GM18868 (cell line): ENCODE data around the gene AKT3.
"Not testable (repeated sequence)": the region's sequence is repeated elsewhere in the genome, so short reads cannot be mapped to it uniquely, and the experiment has no call there.

ENCODE experiments used
- ATAC-seq: cut with Tn5 transposase; IDR thresholded peaks from one replicate; pipeline ENCODE4 v1.9.1; 2021; ENCODE audit warnings: mild to moderate bottlenecking, moderate library complexity; ENCODE audit not compliant: unreplicated experiment

Gene AKT3

DNA sequence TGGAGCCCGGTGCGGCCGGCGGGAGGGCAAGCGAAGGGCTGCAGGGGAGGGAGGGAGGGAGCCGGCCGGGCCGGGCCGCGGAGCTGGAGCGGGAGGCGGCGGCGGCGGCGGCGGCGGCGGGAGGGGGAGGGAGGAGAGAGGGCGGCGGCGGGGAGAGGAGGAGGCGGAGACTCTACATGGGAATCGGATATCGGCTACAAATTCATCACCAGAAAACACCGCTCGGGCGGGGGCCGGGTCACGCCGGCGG, at the start of gene AKT3:
TSS of gene AKT3 (minus strand) at position 42 of the 250 bp plus-strand sequence. CDS start 7,073 bp downstream, outside the sequence.
- peak; percentile 61 for ATAC-seq

GRCh38 chr1:243898278-243898677, 48.2 kb upstream of the AKT3 start:
- no peak for ATAC-seq

DNA sequence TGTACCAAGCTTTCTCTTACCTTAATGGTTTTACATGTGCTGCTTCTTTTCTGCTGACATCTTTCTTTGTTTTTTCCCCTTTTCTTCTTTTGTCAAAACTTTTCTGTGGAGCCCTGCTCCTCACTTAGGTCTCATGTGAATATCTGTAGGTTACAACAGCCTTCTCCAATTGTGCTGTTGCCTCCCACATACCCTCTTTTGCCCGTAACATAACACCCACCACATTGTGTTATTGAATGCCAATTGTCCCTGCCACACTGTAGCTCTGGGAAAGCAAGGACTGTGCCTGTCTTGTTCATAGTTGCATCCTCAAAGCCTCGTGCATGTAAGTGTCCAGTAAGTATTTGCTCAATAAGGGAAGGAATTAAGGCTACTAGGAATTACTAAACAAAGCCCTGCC, 46.3 kb upstream of the AKT3 start:
- no peak for ATAC-seq

DNA sequence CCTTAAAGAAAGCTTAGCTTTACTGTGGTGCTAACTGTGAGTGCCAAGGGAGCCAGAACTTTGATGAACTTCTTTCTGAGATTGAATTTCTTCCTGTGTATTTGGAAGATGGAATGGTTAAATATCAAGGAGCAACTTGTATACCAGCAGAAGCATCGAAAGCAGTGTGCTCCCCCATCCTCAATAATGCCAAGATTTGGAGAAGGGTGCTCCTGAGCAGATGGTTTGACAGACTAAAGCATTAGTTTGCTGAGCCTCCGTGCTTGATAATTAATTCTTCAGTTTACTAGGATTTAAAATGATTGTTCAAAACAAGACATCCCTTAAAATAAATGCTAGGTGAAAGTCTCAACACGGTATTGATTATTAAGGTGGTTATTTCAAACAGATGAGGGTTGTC, 42.4 kb upstream of the AKT3 start:
- no peak for ATAC-seq

DNA sequence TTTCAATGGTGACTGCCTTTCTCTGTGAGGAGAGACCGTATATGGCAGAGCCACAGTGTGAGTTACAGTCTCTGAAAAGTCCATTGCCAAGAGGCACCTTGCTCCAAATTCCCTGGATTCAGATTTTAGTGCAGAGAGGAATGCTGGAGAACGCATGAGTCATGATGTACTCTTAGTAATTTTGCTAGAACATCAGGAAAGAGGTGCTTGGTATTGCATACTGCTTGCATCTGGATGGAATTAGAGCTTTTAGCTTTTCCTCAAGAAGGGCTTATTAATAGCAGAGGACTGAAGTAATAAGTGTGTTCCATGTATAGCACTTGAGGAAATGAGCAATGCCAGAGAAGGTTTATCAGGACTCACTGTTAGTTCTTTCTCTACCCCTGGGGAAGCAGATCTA, 40.5 kb upstream of the AKT3 start:
- ATAC-seq: no peak

DNA sequence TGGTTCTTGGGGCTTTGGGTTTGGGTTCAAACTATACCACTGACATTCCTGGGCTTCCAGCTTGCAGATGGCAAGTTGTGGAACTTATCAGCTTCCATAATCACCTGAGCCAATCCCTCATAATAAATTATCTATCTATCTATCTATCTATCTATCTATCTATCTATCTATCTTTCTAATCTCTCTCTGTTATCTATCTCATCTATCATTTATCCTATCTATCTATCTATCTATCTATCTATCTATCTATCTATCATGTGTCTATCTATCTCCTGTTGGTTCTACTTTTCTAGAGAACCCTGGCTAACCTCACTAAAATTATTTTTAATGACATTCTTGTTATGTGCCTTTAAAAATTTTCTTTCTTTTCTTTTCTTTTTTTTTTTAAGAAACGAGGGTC, 35.8 kb upstream of the AKT3 start:
- ATAC-seq: no peak

DNA sequence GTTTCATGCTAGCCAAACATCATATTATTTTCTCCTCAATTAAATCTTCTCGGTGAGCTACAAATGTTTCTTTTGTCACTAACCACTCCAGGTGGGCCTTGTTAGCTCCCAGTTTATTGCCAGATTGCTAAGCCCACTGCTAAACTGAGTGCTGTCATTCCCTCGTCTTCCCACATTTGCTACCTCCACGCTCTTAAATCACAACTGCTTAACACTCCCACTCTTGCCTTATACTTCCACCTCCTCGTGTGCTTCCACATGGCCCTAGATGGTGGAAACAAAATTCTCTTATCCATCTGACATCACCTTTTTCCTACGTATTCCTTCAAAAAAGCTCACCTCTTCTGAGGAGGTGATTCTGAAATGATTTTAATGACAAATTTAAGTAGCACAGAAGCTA, 34.6 kb upstream of the AKT3 start:
- no peak for ATAC-seq

DNA sequence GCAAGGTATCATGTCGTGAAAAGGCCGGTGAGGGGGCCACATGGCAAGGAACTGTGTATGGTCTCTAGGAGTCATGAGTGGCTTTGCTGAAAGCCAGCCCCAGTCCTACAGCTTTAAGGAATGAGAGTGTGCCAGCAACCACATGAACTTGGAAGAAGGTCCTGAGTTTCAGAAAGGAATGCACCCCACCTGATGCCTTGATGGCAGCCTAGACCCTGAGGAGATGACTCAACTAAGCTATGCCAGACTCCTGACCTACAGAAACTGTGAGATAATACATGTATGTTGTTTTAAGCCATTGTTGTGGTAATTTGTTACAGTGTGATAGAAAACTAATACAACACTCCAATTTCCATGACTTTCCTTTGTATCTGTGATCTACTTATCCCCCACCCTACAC, 33.5 kb upstream of the AKT3 start:
- no peak for ATAC-seq

DNA sequence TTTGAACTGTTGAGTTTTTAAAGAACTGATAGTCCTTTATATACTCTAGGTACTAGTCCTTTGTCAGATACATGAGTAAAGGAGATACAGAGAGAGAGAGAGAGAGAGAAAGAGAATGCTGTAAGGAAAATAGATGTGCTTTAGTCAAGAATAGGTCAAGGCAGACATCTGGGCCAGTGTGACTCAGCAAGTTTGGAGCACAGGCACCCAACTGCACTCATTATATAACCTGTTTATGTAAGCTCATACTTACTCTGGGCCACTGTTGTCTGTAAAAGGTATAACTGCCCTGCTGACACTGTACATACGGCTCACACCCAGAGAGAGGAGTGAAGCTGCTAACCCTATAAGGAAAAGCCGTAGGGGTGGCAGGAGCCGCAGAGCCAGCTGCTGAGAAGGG, 32.2 kb upstream of the AKT3 start:
- no peak for ATAC-seq

DNA sequence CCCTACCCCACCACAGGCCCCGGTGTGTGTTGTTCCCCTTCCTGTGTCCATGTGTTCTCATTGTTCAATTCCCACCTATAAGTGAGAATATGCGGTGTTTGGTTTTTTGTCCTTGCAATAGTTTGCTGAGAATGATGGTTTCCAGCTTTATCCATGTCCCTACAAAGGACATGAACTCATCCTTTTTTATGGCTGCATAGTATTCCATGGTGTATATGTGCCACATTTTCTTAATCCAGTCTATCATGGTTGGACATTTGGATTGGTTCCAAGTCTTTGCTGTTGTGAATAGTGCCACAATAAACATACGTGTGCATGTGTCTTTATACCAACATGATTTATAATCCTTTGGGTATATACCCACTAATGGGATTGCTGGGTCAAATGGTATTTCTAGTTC, 27.0 kb upstream of the AKT3 start:
- not testable (repeated sequence) for ATAC-seq

DNA sequence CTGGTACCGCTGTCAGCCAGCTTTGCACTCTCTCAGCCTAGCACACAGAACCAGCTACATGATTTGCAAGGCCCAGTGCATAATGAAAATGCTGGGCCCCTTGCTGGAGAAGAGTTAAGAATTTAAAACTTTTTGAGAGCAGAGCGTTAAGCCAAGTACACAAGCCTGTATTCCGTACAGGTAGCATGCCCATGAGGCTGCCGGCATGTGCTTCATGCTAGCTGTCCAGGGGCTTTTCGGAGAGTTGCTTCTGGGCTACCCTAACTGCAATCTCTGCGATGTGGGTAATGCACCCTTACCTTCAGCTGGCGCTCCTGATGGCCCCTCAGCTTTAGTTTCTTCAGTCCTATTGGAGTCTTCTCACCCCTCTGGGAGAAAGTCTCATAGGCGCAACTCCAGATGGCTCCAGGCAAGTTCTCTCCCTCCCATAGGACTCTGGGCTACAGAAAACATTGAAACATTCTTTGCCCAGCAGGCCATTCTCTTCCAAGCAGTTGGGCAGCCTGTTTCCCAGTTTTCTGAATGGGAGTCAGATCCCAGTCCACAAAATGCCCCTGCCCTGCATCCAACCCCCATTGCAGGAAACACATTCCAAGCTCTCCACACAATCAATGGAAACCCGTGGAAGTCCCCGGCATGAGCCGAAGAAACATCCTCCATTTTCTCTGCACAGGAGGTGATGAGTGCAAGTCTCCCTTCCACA, 5.7 kb upstream of the AKT3 start:
- no peak for ATAC-seq

DNA sequence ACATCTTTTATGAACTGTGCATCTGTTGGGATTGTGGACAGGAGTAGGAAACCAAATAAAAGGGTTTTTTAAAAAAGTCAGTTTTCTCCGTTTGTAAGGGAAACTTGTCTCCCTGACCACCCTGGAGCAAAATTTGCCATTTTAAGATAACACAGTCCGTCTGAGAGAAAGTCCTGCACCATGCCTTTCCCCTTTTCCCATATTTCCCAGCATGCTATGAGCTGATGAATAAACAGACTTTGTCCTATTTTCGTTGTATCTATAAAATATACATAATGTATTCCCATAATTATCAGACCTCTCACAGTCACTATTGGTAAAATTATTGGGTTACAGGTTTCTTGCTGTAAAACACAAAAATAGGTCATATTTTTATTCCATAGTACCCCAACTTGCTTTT, 1.7 kb upstream of the AKT3 start:
- no peak for ATAC-seq

DNA sequence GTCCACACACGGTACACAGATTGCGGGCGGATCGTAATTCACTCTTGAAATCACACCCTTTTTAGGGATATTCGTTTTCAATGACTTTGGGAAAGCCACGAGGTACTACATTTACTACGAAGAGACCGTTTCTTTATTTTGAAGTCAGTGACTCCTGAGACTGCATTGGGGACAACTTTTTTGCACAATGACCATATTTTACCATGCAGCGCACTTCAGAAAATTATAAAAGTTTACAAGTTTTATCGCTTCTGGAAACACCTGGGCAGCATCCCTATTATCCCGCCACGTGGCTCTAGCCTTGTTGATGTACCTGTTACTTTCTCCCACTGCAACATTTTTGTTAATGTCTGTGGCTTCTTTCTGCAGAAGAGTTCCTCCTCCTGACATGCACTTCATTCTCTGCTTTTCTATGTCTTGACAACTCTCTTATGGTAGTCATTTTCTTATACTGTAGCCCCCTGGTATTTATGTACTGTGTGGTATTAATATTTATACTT, 1.3 kb upstream of the AKT3 start:
- ATAC-seq: no peak

DNA sequence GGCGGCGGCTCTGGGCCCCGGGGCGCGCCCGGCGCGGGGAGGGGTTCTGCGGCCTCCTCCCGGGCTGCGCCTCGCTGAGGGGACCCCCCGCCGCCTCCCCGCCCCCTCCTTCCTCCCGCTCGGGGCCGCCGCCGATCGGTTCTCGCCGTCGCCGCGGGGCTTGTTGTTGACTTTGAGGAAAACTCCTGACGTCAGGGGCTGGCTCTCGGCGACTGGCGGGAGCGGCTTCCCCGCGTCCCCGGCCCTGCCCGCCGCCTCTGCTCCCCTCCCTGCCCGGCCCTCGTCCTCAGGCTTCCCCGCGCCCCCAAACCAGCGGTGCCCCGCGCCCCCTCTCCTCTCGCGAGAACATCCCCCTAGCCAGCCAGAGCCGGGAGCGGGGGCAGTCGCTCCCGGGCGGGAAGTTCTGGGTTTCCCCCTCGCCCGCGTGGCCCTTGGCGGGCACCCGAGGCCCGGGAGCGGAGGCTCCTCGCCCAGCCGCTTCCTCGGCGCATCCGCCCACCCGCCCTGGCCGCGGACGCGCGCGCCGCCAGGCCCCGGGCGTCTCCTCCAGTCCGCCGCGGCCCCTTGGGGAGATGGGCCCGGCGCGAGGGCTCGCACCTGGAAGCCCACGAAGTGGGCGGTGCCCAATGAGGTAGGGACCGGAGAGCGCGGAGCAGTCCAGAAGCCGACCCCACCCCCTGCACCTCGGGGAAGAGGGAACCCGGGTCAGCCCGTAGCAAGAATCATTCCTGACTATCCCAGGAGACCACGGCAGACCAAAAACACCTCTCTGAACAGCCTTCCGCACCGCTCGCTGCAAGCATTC, 611 bp upstream of the AKT3 start:
- ATAC-seq: peak; percentile 53

- peak; percentile 20 for ATAC-seq
Observed at GRCh38 chr1:243849421-243850201, 432 bp downstream of the AKT3 start.

DNA sequence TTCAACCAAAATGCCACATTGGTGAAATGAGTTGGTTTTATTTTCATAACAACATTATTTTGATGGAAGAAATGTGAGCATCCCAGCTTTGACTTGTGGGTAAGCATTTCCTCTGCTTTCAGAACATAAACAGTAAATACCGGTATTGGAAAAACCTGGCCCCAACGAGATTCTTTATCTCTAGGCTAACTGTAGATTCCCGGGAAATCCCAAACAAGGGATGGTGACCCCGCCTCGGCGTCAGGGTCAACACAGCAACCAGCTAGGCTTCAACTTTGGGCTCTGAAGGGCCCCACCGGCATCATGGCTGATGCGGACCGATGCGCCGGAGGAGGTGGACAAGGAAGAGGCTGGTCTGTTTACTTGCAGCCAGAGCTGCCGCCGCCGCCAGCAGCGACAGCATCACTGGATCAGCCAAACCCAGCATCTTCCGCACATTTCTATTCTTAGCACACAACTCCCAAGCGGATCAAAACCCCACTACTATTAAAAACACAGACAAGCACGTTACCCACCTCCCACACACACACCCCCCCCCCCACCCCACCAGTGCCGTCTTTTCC, 1.1 kb downstream of the AKT3 start:
- no peak for ATAC-seq

DNA sequence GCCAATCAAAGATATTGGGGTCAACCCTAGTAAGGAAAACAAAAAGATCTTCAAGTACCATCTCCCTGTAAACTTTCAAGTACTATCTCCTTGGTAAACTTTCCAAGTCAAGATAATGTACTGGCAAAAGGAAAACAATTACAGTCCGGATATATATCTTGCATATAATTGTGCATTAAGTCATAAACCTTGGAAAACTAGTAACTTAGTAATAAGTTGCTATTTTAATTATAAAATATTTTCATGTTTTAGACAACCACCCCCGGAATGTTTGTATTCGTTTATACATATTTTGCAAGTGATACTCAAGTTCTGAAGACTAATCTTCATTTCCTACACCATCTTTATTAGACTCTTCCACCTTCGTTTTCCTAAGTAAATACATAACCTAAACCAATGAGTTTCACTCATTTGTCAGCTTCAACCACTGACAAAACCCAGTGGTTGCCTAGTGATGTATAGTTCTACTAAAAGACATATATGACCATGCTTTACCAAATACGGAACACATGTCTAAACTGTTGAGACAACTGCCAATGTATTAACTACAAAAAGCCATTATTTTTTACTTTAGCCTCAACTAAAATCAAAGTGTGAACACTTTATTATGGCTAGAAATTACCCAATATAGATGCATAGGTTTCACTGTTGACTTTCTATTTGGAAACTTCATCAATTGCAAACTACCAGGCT, 1.7 kb downstream of the AKT3 start:
- ATAC-seq: no peak

DNA sequence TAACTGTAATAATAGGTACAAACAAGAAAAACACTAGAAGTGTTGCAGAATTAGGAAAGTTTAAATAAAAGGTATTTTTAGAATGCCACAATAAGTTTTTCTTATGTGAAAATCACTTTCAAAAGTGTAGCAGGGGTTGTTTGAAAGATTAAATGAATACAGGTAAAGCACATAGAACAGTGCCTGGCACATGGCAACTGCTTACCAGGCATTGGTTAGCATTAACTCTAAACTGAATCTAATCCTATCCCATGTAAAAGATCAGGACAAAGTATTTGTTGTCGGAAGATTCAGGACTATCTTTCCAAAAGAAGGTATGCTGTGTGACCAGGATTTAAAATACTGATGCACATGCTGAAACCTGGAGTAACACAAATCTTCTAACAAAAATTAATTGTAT, 3.3 kb downstream of the AKT3 start:
- ATAC-seq: no peak

DNA sequence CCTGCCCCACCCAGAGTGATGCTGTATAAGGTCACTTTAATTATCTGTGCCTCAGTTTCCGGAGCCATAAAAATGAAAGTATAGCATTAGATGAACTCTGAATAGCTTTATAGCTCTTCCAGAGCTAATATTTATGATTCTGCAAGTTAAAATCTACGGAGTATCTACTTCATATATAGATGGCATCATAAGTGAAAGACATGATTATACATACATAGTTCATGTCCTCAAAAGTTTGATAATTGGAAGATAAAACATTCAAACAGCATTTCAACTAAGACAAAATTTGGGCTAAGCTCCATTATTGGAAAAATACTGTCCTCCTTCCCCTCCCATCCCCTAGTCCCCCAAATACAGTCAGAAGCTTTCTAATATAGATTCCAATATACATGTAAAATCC, 4.2 kb downstream of the AKT3 start:
- no peak for ATAC-seq

DNA sequence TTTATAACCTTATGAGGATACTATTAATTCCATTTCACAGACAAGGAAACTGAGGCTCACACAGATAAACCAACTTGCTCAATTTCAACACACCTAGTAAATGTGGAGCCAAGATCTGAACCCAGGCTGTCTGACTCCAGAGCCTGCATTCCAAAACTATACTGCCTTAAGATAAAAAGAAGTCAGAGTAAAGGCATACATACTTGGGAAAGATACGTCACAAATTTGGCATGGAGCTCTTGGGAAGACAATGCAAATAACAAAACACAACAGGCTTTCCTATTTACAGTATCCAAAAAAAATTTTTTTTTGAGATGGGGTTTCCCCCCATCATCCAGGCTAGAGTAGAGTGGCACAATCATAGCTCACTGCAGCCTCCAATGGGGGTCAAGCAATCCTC, 5.9 kb downstream of the AKT3 start:
- no peak for ATAC-seq

- no peak for ATAC-seq
Observed at GRCh38 chr1:243842978-243843511, 7.0 kb downstream of the AKT3 start.
